Neutrophil (primary cell): Measurements from ENCODE around the gene GFPT2.

ENCODE experiments used
- H3K27ac ChIP-seq: fragments of 200-600 bp; sonication (generic); 2 replicates; pipeline ENCODE4 v1.5.1; 2016; ENCODE audit warnings: mild to moderate bottlenecking, moderate library complexity
- H3K27me3 ChIP-seq: fragments of 200-600 bp; sonication (generic); 2 replicates; pipeline ENCODE4 v1.6.0; 2016; ENCODE audit warnings: mild to moderate bottlenecking
- H3K36me3 ChIP-seq: fragments of 200-600 bp; sonication (generic); 2 replicates; pipeline ENCODE4 v1.5.1; 2017
- H3K4me1 ChIP-seq, 2 experiments: fragments of 200-600 bp in 1 of 2; sonication (generic) in 1 of 2; 1 replicate in 1 of 2; 2 replicates in 1 of 2; pipeline versions ENCODE4 v1.5.1 to v1.6.1; 2013 to 2016; ENCODE audit warnings: low read depth in 1 of 2, low read length in 1 of 2, mild to moderate bottlenecking in 1 of 2, moderate library complexity in 1 of 2; ENCODE audit not compliant: control insufficient read depth in 1 of 2, insufficient read depth in 1 of 2
- H3K4me3 ChIP-seq, 2 experiments: fragments of 200-600 bp in 1 of 2; sonication (generic) in 1 of 2; 1 replicate in 1 of 2; 2 replicates in 1 of 2; pipeline ENCODE4 v1.5.1; 2013 to 2016; ENCODE audit warnings: low read depth in 1 of 2, low read length in 1 of 2, mild to moderate bottlenecking in 1 of 2, moderate library complexity in 1 of 2
- H3K9me3 ChIP-seq: fragments of 200-600 bp; sonication (generic); 2 replicates; pipeline ENCODE4 v1.5.1; 2016
- CTCF ChIP-seq: fragments of 200-600 bp; sonication (generic); IDR thresholded peaks from 2 replicates; pipeline ENCODE4 v1.5.1; 2016; ENCODE audit warnings: antibody characterized with exemption

The GFPT2 gene

GRCh38 chr5:180396926-180397325 lies 43.8 kb upstream of the GFPT2 start:
- Histone ChIP-seq H3K9me3 (no peaks in the 10 kb centered on the region), H3K36me3 (no peaks in the 10 kb centered on the region), H3K27me3 (no peaks in the 10 kb centered on the region), H3K4me1 (no peaks in the 10 kb centered on the region), H3K27ac (no peak overlapping the region), H3K4me3 (no peak overlapping the region)
- TF ChIP-seq CTCF, result no peak

GRCh38 chr5:180395540-180396274 lies 42.6 kb upstream of the GFPT2 start:
- no peak for TF ChIP-seq CTCF
- Histone ChIP-seq H3K9me3 (no peaks in the 10 kb centered on the region), H3K4me1 (no peaks in the 10 kb centered on the region), H3K27me3 (no peaks in the 10 kb centered on the region), H3K36me3 (no peaks in the 10 kb centered on the region), H3K27ac (no peak overlapping the region), H3K4me3 (no peak overlapping the region)

GRCh38 chr5:180394031-180394636 lies 41.0 kb upstream of the GFPT2 start:
- no peaks in the 10 kb centered on the region for H3K36me3 ChIP-seq
- H3K4me1 ChIP-seq, result no peaks in the 10 kb centered on the region
- no peak for TF ChIP-seq CTCF
- no peaks in the 10 kb centered on the region for H3K9me3 ChIP-seq
- no peak overlapping the region for H3K4me3 ChIP-seq
- H3K27me3 ChIP-seq, result no peaks in the 10 kb centered on the region
- no peak overlapping the region for H3K27ac ChIP-seq

GRCh38 chr5:180391276-180391675 lies 38.1 kb upstream of the GFPT2 start:
- Histone ChIP-seq H3K4me3 (no peak overlapping the region), H3K27me3 (no peaks in the 10 kb centered on the region), H3K36me3 (no peaks in the 10 kb centered on the region), H3K27ac (no peak overlapping the region), H3K9me3 (no peaks in the 10 kb centered on the region), H3K4me1 (no peaks in the 10 kb centered on the region)
- TF ChIP-seq CTCF, result no peak

GRCh38 chr5:180390441-180391190 lies 37.5 kb upstream of the GFPT2 start:
- no peaks in the 10 kb centered on the region for H3K4me1 ChIP-seq
- H3K27me3 ChIP-seq, result no peaks in the 10 kb centered on the region
- H3K9me3 ChIP-seq, result no peaks in the 10 kb centered on the region
- H3K4me3 ChIP-seq, result no peak overlapping the region
- no peaks in the 10 kb centered on the region for H3K36me3 ChIP-seq
- TF ChIP-seq CTCF, result no peak
- no peak overlapping the region for H3K27ac ChIP-seq
